HCT116 (cell line): ENCODE measurements around the gene NFKBIL1.

ENCODE experiments used
- CTCF ChIP-seq, 3 experiments: fragments of 200-600 bp in 1 of 3; sonication (generic) in 1 of 3; IDR thresholded peaks in 2 of 3; conservative IDR thresholded peaks in 1 of 3; 2 replicates each; pipeline ENCODE4 v1.5.1; 2012 to 2017; ENCODE audit warnings: low read depth in 2 of 3, low read length in 2 of 3, antibody characterized with exemption in 1 of 3, borderline replicate concordance in 1 of 3, control low read depth in 1 of 3, mild to moderate bottlenecking in 1 of 3, mixed read lengths in 1 of 3, mixed run types in 1 of 3, moderate library complexity in 1 of 3; ENCODE audit not compliant: insufficient read depth in 1 of 3
- EGR1 ChIP-seq: IDR thresholded peaks from 2 replicates; pipeline ENCODE4 v1.6.1; 2012; ENCODE audit warnings: low read depth
- EZH2 ChIP-seq: fragments of 200-600 bp; sonication (generic); IDR thresholded peaks from 2 replicates; pipeline ENCODE4 v1.6.1; 2017; ENCODE audit warnings: antibody characterized with exemption, mixed run types
- EZH2phosphoT487 ChIP-seq: fragments of 200-600 bp; IDR thresholded peaks from 2 replicates; pipeline ENCODE4 v1.6.1; 2018; ENCODE audit warnings: antibody characterized with exemption, borderline replicate concordance
- FOSL1 ChIP-seq: IDR thresholded peaks from 2 replicates; pipeline ENCODE4 v1.6.1; 2012; ENCODE audit warnings: low read depth
- JUND ChIP-seq: IDR thresholded peaks from 2 replicates; pipeline ENCODE4 v1.6.1; 2012
- POLR2A ChIP-seq: IDR thresholded peaks from 2 replicates; pipeline ENCODE4 v1.7.0; 2011; ENCODE audit warnings: borderline replicate concordance; ENCODE audit not compliant: insufficient read depth, insufficient read length; ENCODE audit errors: extremely low read depth
- POLR2AphosphoS5 ChIP-seq: IDR thresholded peaks from 2 replicates; pipeline ENCODE4 v1.6.1; 2011; ENCODE audit warnings: mild to moderate bottlenecking, low read depth, low read length, moderate library complexity
- RAD21 ChIP-seq: IDR thresholded peaks from 2 replicates; pipeline ENCODE4 v1.6.1; 2012; ENCODE audit warnings: low read depth, mild to moderate bottlenecking
- ZBTB33 ChIP-seq: IDR thresholded peaks from 2 replicates; pipeline ENCODE4 v1.6.1; 2011; ENCODE audit warnings: mild to moderate bottlenecking, low read length, moderate library complexity; ENCODE audit not compliant: insufficient replicate concordance; ENCODE audit errors: extremely low read depth
- ZNF274 ChIP-seq: fragments of 200-500 bp; sonication (Bioruptor generic); IDR thresholded peaks from 2 replicates; pipeline ENCODE4 v1.6.1; 2014; ENCODE audit warnings: mild to moderate bottlenecking, low read depth, low read length, inconsistent platforms
- TF ChIP-seq, protein P1 (sequence below): IDR thresholded peaks from 2 replicates; pipeline ENCODE4 v1.6.1; 2012
- TF ChIP-seq, protein P2 (sequence below): IDR thresholded peaks from 2 replicates; pipeline ENCODE4 v1.6.1; 2012; ENCODE audit warnings: low read depth
- TF ChIP-seq, protein P3 (sequence below): IDR thresholded peaks from 2 replicates; pipeline ENCODE4 v1.6.1; 2012

GRCh38 chr6:31525932-31526591 lies 21.3 kb upstream of the NFKBIL1 start:
- TF ChIP-seq, protein P1, sequence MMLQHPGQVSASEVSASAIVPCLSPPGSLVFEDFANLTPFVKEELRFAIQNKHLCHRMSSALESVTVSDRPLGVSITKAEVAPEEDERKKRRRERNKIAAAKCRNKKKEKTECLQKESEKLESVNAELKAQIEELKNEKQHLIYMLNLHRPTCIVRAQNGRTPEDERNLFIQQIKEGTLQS, result no peak
- TF ChIP-seq CTCF (IDR thresholded peaks at IDR 0.05 in 2 of 3, conservative IDR thresholded peaks at IDR 0.05 in 1 of 3; ENCODE audit: borderline replicate concordance in 1 of 3, insufficient read depth in 1 of 3, low read depth in 2 of 3, low read length in 2 of 3) (no peak), POLR2AphosphoS5 (no peak), EZH2phosphoT487 (no peak), RAD21 (no peak), EZH2 (no peak), ZNF274 (no peak), FOSL1 (no peak), POLR2A (no peak), ZBTB33 (no peak), JUND (no peak), EGR1 (no peak)
- TF ChIP-seq, protein P2, sequence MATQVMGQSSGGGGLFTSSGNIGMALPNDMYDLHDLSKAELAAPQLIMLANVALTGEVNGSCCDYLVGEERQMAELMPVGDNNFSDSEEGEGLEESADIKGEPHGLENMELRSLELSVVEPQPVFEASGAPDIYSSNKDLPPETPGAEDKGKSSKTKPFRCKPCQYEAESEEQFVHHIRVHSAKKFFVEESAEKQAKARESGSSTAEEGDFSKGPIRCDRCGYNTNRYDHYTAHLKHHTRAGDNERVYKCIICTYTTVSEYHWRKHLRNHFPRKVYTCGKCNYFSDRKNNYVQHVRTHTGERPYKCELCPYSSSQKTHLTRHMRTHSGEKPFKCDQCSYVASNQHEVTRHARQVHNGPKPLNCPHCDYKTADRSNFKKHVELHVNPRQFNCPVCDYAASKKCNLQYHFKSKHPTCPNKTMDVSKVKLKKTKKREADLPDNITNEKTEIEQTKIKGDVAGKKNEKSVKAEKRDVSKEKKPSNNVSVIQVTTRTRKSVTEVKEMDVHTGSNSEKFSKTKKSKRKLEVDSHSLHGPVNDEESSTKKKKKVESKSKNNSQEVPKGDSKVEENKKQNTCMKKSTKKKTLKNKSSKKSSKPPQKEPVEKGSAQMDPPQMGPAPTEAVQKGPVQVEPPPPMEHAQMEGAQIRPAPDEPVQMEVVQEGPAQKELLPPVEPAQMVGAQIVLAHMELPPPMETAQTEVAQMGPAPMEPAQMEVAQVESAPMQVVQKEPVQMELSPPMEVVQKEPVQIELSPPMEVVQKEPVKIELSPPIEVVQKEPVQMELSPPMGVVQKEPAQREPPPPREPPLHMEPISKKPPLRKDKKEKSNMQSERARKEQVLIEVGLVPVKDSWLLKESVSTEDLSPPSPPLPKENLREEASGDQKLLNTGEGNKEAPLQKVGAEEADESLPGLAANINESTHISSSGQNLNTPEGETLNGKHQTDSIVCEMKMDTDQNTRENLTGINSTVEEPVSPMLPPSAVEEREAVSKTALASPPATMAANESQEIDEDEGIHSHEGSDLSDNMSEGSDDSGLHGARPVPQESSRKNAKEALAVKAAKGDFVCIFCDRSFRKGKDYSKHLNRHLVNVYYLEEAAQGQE, result no peak
- TF ChIP-seq, protein P3, sequence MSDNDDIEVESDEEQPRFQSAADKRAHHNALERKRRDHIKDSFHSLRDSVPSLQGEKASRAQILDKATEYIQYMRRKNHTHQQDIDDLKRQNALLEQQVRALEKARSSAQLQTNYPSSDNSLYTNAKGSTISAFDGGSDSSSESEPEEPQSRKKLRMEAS, result no peak
